ENCODE data around the gene TMEFF2. TPM values are rescaled to one million over a fixed set of nuclear protein-coding genes. Genes with fewer than 3 reads are reported as not detected.

The TMEFF2 gene
- total RNA-seq, 6 experiments from 2014 or later: 0.18 to 0.25 (median 0.22) TPM; not detected in 3

- H3K4me1 Mint-ChIP-seq (ENCODE audit: low read depth): peaks cover 15% of the 10 kb centered on the region
- no peaks in the 10 kb centered on the region for H3K9me3 Mint-ChIP-seq
- H3K36me3 Mint-ChIP-seq (ENCODE audit: low read depth): no peaks in the 10 kb centered on the region
- H3K27me3 Mint-ChIP-seq (ENCODE audit: insufficient read depth): no peaks in the 10 kb centered on the region; the same call in 1 of the 2 replicates
- H3K4me3 Mint-ChIP-seq: no peak overlapping the region
- TF ChIP-seq, protein P1, sequence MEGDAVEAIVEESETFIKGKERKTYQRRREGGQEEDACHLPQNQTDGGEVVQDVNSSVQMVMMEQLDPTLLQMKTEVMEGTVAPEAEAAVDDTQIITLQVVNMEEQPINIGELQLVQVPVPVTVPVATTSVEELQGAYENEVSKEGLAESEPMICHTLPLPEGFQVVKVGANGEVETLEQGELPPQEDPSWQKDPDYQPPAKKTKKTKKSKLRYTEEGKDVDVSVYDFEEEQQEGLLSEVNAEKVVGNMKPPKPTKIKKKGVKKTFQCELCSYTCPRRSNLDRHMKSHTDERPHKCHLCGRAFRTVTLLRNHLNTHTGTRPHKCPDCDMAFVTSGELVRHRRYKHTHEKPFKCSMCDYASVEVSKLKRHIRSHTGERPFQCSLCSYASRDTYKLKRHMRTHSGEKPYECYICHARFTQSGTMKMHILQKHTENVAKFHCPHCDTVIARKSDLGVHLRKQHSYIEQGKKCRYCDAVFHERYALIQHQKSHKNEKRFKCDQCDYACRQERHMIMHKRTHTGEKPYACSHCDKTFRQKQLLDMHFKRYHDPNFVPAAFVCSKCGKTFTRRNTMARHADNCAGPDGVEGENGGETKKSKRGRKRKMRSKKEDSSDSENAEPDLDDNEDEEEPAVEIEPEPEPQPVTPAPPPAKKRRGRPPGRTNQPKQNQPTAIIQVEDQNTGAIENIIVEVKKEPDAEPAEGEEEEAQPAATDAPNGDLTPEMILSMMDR (IDR thresholded peaks at IDR 0.05): no peak
- no peak overlapping the region for H3K27ac Mint-ChIP-seq
- no peak for DNase-seq
Observed at GRCh38 chr2:191931329-191931728, 263.4 kb downstream of the TMEFF2 start.

- TF ChIP-seq, protein P1 (IDR thresholded peaks at IDR 0.05): no peak
- H3K27ac Mint-ChIP-seq: no peak overlapping the region
- H3K36me3 Mint-ChIP-seq (ENCODE audit: low read depth): no peaks in the 10 kb centered on the region
- no peak overlapping the region for H3K4me3 Mint-ChIP-seq
- DNase-seq: no peak
- H3K4me1 Mint-ChIP-seq (ENCODE audit: low read depth): peaks cover 15% of the 10 kb centered on the region
- H3K27me3 Mint-ChIP-seq (ENCODE audit: insufficient read depth): no peaks in the 10 kb centered on the region; the same call in 1 of the 2 replicates
- no peaks in the 10 kb centered on the region for H3K9me3 Mint-ChIP-seq
Observed at GRCh38 chr2:191930205-191930604, 264.5 kb downstream of the TMEFF2 start.

DNA sequence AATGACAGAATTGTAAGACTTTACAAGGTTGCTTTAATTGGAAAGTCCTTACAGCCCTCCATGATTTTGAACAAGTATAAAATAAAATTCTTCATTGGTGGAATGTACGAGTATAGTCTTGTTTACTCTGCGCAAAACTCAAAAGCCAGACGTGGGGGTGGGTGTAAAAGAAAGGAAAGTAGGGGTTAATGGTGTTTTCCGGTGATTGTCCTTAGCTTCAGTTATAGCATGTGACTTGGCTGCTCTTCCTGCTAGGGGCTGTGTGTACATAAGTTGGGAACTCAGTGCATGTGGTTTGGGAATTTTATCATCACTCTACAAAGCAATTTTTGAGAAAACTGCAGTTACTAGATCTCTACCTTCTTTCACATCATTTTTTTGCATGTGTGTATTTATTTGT is 265.4 kb downstream of the TMEFF2 start:
- no peak for DNase-seq
- no peaks in the 10 kb centered on the region for H3K9me3 Mint-ChIP-seq
- H3K27ac Mint-ChIP-seq: no peak overlapping the region
- peaks cover 15% of the 10 kb centered on the region for H3K4me1 Mint-ChIP-seq (ENCODE audit: low read depth)
- H3K4me3 Mint-ChIP-seq: no peak overlapping the region
- H3K27me3 Mint-ChIP-seq (ENCODE audit: insufficient read depth): no peaks in the 10 kb centered on the region; the same call in 1 of the 2 replicates
- TF ChIP-seq, protein P1 (IDR thresholded peaks at IDR 0.05): no peak
- H3K36me3 Mint-ChIP-seq (ENCODE audit: low read depth): no peaks in the 10 kb centered on the region

GRCh38 chr2:191927991-191928390 is 266.7 kb downstream of the TMEFF2 start:
- Mint-ChIP-seq H3K27me3 (ENCODE audit: insufficient read depth) (no peaks in the 10 kb centered on the region; the same call in 1 of the 2 replicates), H3K27ac (no peak overlapping the region), H3K36me3 (ENCODE audit: low read depth) (no peaks in the 10 kb centered on the region), H3K9me3 (peaks cover 2% of the 10 kb centered on the region; the same call in 1 of the 2 replicates), H3K4me1 (ENCODE audit: low read depth) (peaks cover 15% of the 10 kb centered on the region), H3K4me3 (no peak overlapping the region)
- DNase-seq: no peak
- TF ChIP-seq, protein P1 (IDR thresholded peaks at IDR 0.05): no peak

GRCh38 chr2:191927319-191927867 is 267.3 kb downstream of the TMEFF2 start:
- Mint-ChIP-seq H3K4me3 (no peak overlapping the region), H3K9me3 (peaks cover 4% of the 10 kb centered on the region; the same call in 1 of the 2 replicates), H3K27ac (no peak overlapping the region), H3K4me1 (ENCODE audit: low read depth) (peaks cover 15% of the 10 kb centered on the region), H3K36me3 (ENCODE audit: low read depth) (no peaks in the 10 kb centered on the region), H3K27me3 (ENCODE audit: insufficient read depth) (no peaks in the 10 kb centered on the region; the same call in 1 of the 2 replicates)
- TF ChIP-seq, protein P1 (IDR thresholded peaks at IDR 0.05): no peak
- DNase-seq: peak; percentile 34
